Neutrophil (primary cell): ENCODE results near the gene ERC2.

Experiments
- H3K27ac ChIP-seq: fragments of 200-600 bp; sonication (generic); 2 replicates; pipeline ENCODE4 v1.5.1; 2016; ENCODE audit warnings: mild to moderate bottlenecking, moderate library complexity
- H3K27me3 ChIP-seq: fragments of 200-600 bp; sonication (generic); 2 replicates; pipeline ENCODE4 v1.6.0; 2016; ENCODE audit warnings: mild to moderate bottlenecking
- H3K36me3 ChIP-seq: fragments of 200-600 bp; sonication (generic); 2 replicates; pipeline ENCODE4 v1.5.1; 2017
- H3K4me1 ChIP-seq, 2 experiments: fragments of 200-600 bp in 1 of 2; sonication (generic) in 1 of 2; 1 replicate in 1 of 2; 2 replicates in 1 of 2; pipeline versions ENCODE4 v1.5.1 to v1.6.1; 2013 to 2016; ENCODE audit warnings: low read depth in 1 of 2, low read length in 1 of 2, mild to moderate bottlenecking in 1 of 2, moderate library complexity in 1 of 2; ENCODE audit not compliant: control insufficient read depth in 1 of 2, insufficient read depth in 1 of 2
- H3K4me3 ChIP-seq, 2 experiments: fragments of 200-600 bp in 1 of 2; sonication (generic) in 1 of 2; 1 replicate in 1 of 2; 2 replicates in 1 of 2; pipeline ENCODE4 v1.5.1; 2013 to 2016; ENCODE audit warnings: low read depth in 1 of 2, low read length in 1 of 2, mild to moderate bottlenecking in 1 of 2, moderate library complexity in 1 of 2
- H3K9me3 ChIP-seq: fragments of 200-600 bp; sonication (generic); 2 replicates; pipeline ENCODE4 v1.5.1; 2016
- TF ChIP-seq, protein P1 (sequence below): fragments of 200-600 bp; sonication (generic); IDR thresholded peaks from 2 replicates; pipeline ENCODE4 v1.5.1; 2016; ENCODE audit warnings: antibody characterized with exemption

The ERC2 gene

DNA sequence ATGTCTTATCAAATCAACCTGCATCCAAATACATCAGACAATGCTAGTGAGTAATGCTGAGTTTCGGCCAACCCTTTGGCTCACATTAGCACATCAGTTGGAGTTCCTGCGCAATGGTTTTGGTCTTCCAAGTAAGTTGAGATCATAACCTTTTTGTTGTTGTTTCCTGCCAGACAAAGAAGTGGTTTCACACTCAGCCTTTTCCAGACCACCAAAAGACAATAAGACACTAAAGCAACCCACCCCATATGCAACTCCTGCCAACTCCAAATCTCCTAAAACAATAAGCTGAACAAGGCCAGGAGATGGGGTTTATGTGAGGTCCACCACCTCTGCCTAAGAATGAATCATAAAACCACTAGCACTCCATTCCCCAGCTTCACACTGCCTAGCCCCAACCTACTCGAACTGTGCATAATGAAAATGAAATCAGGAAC is 177.0 kb downstream of the ERC2 start:
- H3K36me3 ChIP-seq: no peaks in the 10 kb centered on the region
- no peaks in the 10 kb centered on the region for H3K27me3 ChIP-seq
- TF ChIP-seq, protein P1, sequence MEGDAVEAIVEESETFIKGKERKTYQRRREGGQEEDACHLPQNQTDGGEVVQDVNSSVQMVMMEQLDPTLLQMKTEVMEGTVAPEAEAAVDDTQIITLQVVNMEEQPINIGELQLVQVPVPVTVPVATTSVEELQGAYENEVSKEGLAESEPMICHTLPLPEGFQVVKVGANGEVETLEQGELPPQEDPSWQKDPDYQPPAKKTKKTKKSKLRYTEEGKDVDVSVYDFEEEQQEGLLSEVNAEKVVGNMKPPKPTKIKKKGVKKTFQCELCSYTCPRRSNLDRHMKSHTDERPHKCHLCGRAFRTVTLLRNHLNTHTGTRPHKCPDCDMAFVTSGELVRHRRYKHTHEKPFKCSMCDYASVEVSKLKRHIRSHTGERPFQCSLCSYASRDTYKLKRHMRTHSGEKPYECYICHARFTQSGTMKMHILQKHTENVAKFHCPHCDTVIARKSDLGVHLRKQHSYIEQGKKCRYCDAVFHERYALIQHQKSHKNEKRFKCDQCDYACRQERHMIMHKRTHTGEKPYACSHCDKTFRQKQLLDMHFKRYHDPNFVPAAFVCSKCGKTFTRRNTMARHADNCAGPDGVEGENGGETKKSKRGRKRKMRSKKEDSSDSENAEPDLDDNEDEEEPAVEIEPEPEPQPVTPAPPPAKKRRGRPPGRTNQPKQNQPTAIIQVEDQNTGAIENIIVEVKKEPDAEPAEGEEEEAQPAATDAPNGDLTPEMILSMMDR: no peak
- H3K4me1 ChIP-seq: no peaks in the 10 kb centered on the region
- no peak overlapping the region for H3K4me3 ChIP-seq
- H3K9me3 ChIP-seq: no peaks in the 10 kb centered on the region
- no peak overlapping the region for H3K27ac ChIP-seq

DNA sequence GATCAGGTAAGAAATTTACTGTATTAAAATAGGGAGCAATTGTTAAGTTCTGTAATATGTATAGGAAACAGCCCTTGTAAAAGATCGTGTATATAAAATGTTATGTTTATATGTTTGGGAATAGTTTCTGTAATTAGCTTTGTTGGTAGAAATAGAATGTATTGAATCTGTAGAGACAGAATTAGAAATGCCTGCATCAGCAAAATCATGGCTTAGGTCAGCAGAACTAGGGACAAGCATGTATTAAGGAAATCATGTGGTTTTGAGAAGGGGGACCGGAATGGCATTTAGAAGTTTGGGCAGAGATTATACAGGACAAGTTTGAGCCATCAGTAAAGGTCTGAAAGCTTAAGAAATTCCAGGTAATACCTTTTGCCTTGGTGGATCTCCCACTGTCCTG is 177.9 kb downstream of the ERC2 start:
- no peak overlapping the region for H3K27ac ChIP-seq
- H3K9me3 ChIP-seq: no peaks in the 10 kb centered on the region
- H3K27me3 ChIP-seq: no peaks in the 10 kb centered on the region
- TF ChIP-seq, protein P1: no peak
- H3K4me1 ChIP-seq: no peaks in the 10 kb centered on the region
- no peak overlapping the region for H3K4me3 ChIP-seq
- no peaks in the 10 kb centered on the region for H3K36me3 ChIP-seq

DNA sequence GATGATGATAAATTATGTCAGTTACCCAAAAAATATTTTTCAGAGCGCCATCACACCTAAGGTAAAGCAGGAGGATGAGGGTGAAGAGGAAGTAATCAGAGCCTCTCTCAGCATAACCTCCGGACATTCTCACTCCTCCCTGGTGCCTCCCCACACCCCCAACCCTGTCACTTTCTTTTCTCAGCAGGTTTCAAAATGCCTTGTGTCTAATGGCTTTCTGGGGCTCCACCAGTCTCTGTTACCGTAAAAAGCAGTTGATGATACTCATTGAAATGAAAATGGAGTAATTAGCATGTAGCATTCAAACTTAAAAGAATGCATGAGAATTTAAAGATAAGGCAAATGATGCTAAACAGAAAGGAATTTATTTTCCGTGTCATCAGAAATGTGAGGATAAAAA is 180.0 kb downstream of the ERC2 start:
- Histone ChIP-seq H3K36me3 (no peaks in the 10 kb centered on the region), H3K27ac (no peak overlapping the region), H3K27me3 (no peaks in the 10 kb centered on the region), H3K9me3 (no peaks in the 10 kb centered on the region), H3K4me1 (no peaks in the 10 kb centered on the region), H3K4me3 (no peak overlapping the region)
- TF ChIP-seq, protein P1: no peak

DNA sequence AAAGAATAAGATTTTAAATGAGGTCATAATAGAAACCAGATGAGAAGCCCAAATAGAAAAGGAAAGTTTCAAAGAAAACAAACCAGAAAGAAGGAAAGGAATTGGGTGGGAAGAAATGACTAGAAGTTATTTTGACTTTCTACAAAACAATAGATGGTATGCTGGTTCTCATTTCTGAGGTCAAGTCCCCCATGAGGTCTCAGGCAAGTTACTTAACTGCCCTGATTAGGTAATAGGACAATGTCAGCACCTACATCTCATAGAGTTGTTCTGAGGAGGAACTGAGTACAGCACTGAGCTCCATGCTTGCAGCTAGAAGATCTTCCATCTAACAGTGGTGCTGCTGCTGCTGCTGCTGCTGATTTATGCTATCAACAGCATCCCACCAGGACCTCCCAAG is 185.9 kb downstream of the ERC2 start:
- Histone ChIP-seq H3K9me3 (no peaks in the 10 kb centered on the region), H3K36me3 (no peaks in the 10 kb centered on the region), H3K4me3 (no peak overlapping the region), H3K27me3 (no peaks in the 10 kb centered on the region), H3K27ac (no peak overlapping the region), H3K4me1 (no peaks in the 10 kb centered on the region)
- TF ChIP-seq, protein P1: no peak

DNA sequence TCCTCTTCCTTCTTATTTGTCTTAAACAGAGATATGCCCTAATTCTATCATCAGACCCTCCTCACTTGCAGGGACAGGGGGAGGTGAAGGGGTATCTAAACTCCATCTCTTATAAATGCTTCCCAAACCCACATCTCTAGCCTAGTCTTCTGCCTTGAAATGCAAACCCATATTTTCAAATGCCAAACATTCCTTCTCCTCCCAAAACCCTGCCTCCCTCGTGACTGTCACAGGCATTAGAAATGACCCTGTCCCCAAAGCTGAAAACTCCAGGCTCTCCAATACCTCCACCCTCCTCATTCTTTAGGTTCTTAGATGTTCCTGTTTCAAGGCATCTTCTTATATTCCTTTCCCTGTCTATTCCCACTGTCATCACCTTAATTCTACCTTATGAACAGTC is 191.0 kb downstream of the ERC2 start:
- TF ChIP-seq, protein P1: no peak
- Histone ChIP-seq H3K27me3 (no peaks in the 10 kb centered on the region), H3K4me1 (no peaks in the 10 kb centered on the region), H3K27ac (no peak overlapping the region), H3K4me3 (no peak overlapping the region), H3K9me3 (no peaks in the 10 kb centered on the region), H3K36me3 (no peaks in the 10 kb centered on the region)

DNA sequence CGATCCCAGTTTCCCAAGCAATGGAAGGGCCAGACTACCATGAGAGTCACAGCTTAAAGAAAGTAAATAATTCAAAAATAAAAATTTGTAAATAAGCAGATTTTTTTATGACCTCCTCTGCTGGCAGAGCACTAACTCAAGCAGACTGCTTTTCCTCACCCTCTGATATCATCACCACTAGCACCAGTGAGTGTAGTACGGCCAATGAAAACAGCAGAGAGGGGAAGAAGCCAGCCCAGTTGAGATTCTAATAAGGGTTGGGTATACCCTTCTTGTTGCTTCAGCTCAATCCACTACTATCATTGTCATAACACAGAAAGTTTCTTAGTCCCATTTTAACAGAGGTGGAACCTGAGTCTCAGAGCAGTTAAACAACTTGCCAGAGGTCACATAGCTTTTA is 193.1 kb downstream of the ERC2 start:
- TF ChIP-seq, protein P1: no peak
- Histone ChIP-seq H3K36me3 (no peaks in the 10 kb centered on the region), H3K9me3 (no peaks in the 10 kb centered on the region), H3K4me1 (no peaks in the 10 kb centered on the region), H3K27me3 (no peaks in the 10 kb centered on the region), H3K27ac (no peak overlapping the region), H3K4me3 (no peak overlapping the region)
